HL-60 (cell line): ENCODE data around the gene TAC3.

ENCODE experiments used
- DNase-seq, 2 experiments: peaks; one replicate each; pipeline ENCODE4 v3.0.0-alpha.2; 2010 to 2020; ENCODE audit warnings: low read depth in 1 of 2, low spot score in 1 of 2
- H3K27ac ChIP-seq: fragments of 250-450 bp; sonication (Bioruptor Pico); replicated peaks from 2 replicates; pipeline ENCODE4 v1.5.1; 2020; ENCODE audit warnings: mild to moderate bottlenecking, moderate library complexity
- H3K27me3 ChIP-seq: fragments of 250-450 bp; sonication (Bioruptor Pico); 2 replicates; pipeline ENCODE4 v1.5.1; 2021; ENCODE audit warnings: mild to moderate bottlenecking, moderate library complexity; ENCODE audit not compliant: insufficient read depth, poor library complexity, severe bottlenecking
- H3K4me3 ChIP-seq: replicated peaks from 2 replicates; pipeline ENCODE4 v1.5.1; 2011; ENCODE audit warnings: mild to moderate bottlenecking, control low read depth, low read length; ENCODE audit not compliant: insufficient read depth
- GABPA ChIP-seq: IDR thresholded peaks from 2 replicates; pipeline ENCODE4 v1.6.1; 2012; ENCODE audit warnings: low read depth
- POLR2AphosphoS5 ChIP-seq: IDR thresholded peaks from 2 replicates; pipeline ENCODE4 v1.6.1; 2012; ENCODE audit warnings: low read depth
- SPI1 ChIP-seq: IDR thresholded peaks from 2 replicates; pipeline ENCODE4 v1.6.1; 2012; ENCODE audit warnings: low read depth, mild to moderate bottlenecking, borderline replicate concordance
- TF ChIP-seq, protein P1 (sequence below): IDR thresholded peaks from one replicate; pipeline ENCODE4 v1.5.1; 2011; ENCODE audit warnings: low read length, control low read depth, inconsistent platforms; ENCODE audit not compliant: insufficient read depth
- TF ChIP-seq, protein P2 (sequence below): IDR thresholded peaks from 2 replicates; pipeline ENCODE4 v1.6.1; 2012; ENCODE audit warnings: low read depth; ENCODE audit not compliant: insufficient replicate concordance

Gene TAC3

DNA sequence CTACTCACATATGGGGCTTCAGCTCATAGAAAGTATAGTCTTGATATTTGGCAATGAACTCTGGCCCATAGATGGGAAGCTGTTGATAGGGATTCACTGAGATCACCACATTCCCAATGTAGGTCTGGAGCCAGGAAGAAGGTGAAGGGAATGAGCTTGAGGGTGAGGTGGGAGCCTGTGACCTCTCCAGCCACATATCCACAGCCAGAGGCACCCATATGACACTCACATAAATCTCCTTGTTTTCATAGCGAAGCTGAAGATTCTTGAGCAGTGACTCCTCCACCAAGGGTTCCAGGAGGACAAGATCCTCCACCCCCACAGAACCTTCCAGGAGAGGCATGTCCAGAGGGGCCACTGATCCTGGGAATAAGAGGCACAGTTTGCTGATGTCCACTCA is 31.7 kb upstream of the TAC3 start:
- Histone ChIP-seq H3K4me3 (no peak overlapping the region), H3K27me3 (no peaks in the 10 kb centered on the region), H3K27ac (peak overlapping the region; percentile 38)
- TF ChIP-seq POLR2AphosphoS5 (no peak), GABPA (no peak), SPI1 (no peak)
- TF ChIP-seq, protein P1, sequence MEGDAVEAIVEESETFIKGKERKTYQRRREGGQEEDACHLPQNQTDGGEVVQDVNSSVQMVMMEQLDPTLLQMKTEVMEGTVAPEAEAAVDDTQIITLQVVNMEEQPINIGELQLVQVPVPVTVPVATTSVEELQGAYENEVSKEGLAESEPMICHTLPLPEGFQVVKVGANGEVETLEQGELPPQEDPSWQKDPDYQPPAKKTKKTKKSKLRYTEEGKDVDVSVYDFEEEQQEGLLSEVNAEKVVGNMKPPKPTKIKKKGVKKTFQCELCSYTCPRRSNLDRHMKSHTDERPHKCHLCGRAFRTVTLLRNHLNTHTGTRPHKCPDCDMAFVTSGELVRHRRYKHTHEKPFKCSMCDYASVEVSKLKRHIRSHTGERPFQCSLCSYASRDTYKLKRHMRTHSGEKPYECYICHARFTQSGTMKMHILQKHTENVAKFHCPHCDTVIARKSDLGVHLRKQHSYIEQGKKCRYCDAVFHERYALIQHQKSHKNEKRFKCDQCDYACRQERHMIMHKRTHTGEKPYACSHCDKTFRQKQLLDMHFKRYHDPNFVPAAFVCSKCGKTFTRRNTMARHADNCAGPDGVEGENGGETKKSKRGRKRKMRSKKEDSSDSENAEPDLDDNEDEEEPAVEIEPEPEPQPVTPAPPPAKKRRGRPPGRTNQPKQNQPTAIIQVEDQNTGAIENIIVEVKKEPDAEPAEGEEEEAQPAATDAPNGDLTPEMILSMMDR, result no peak
- TF ChIP-seq, protein P2, sequence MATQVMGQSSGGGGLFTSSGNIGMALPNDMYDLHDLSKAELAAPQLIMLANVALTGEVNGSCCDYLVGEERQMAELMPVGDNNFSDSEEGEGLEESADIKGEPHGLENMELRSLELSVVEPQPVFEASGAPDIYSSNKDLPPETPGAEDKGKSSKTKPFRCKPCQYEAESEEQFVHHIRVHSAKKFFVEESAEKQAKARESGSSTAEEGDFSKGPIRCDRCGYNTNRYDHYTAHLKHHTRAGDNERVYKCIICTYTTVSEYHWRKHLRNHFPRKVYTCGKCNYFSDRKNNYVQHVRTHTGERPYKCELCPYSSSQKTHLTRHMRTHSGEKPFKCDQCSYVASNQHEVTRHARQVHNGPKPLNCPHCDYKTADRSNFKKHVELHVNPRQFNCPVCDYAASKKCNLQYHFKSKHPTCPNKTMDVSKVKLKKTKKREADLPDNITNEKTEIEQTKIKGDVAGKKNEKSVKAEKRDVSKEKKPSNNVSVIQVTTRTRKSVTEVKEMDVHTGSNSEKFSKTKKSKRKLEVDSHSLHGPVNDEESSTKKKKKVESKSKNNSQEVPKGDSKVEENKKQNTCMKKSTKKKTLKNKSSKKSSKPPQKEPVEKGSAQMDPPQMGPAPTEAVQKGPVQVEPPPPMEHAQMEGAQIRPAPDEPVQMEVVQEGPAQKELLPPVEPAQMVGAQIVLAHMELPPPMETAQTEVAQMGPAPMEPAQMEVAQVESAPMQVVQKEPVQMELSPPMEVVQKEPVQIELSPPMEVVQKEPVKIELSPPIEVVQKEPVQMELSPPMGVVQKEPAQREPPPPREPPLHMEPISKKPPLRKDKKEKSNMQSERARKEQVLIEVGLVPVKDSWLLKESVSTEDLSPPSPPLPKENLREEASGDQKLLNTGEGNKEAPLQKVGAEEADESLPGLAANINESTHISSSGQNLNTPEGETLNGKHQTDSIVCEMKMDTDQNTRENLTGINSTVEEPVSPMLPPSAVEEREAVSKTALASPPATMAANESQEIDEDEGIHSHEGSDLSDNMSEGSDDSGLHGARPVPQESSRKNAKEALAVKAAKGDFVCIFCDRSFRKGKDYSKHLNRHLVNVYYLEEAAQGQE, result no peak
- no peak for DNase-seq

DNA sequence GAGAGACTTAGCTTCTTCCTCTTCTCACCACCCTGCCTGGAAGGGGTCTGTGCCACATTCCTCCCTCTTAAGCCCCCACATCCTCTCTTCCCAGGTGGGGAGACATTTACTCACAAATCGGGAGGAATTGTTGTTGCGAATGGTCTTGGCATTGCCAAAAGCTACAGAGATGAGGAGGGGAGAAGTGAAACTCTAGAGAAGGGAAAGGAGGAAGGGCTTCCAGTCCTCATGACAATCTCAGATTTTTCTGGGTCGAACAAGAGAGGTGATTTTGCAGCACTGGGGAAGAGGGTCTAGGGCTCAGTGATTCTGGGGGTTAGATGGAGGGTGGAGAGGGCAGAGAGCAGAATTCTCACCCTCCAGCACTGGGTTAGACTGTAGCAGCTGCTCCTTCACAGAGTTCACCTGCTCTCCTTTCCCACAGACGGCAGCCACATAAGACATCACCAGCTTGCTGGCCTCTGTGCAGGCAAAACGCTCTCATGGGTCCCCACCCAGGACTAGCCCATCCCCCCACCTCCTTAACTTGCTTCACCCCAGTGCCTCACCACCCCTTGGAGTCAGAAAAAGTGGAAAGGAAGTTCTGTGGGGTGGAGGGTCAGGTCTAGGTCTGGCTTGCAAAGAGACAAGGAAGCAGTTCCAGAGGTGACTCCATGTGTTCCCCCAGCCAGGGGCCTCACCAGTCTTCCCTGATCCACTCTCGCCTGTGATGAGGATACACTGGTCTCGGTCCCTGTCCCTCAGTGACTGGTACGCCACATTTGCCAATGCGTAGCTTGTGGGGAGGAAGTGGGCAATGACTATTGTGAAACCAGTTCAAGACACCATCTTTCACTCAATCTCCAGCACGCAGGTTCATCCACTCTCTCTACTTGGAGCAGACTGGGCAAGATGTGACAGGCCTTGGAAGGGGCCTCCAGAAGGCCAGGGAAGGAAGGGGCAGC is 30.9 kb upstream of the TAC3 start:
- TF ChIP-seq, protein P1, result no peak
- TF ChIP-seq GABPA (no peak), SPI1 (peak; percentile 93), POLR2AphosphoS5 (peak; percentile 76)
- TF ChIP-seq, protein P2, result no peak
- peak; percentile 86 to 91 for DNase-seq
- Histone ChIP-seq H3K27me3 (no peaks in the 10 kb centered on the region), H3K27ac (peak overlapping the region; percentile 38), H3K4me3 (no peak overlapping the region)

DNA sequence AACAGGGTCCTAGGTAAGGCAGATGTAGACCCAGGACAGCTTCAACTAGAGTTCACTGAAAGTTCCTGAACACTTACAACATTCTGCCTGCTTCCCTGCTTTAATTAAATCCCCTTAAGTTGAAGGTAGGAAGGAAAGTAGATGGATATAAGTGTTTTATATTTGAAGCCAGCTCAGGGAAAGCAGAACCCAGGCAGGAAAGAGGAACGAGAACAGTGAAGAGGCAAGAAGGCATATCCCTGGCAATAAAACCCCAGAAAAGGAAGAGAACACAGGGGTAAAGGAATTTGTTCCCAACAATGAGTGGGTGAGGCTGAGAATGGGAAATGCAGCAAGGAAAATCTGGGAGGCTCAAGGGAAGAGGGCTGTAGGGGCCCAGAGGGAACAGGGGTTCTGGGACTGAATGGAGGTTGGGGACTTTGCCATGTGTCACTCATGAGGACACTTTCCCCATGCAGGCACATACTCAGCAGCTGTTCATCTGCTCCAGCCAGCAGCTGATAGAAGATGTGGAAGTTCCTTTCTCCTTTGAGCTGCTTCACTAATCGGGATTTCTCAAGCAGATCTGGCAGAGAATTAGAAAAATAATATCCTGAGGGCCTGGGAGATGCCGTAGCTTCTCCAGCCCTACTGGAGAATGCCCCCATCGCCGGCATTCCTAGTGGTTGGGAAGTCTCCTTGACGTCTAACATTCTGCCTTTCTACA is 29.9 kb upstream of the TAC3 start:
- DNase-seq, result peak in 1 of 2 experiments; percentile 39
- H3K27ac ChIP-seq, result no peak overlapping the region
- no peaks in the 10 kb centered on the region for H3K27me3 ChIP-seq
- H3K4me3 ChIP-seq, result no peak overlapping the region
- TF ChIP-seq GABPA, result no peak
- peak; percentile 42; the same call in 1 of the 2 replicates for TF ChIP-seq SPI1

DNA sequence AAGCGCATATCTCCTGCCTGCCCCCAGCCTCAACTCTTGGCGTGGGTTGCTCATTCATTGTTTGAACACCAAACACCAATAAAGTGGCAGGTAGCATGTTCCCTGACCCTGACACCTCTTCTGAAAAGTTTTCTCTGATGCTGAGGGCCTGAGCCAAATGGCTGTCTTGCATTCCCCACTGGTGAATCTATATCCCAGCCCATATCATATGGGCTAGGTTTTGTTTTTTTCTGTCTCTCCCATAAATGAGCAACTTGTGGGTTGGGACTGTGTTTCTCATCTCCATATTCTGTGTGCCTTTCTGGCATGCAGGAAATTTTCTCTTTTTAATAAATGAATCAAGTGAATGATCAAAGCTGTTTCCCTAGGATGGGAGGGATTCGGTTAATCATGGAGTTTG is 28.6 kb upstream of the TAC3 start:
- no peak overlapping the region for H3K4me3 ChIP-seq
- DNase-seq, result no peak
- no peak overlapping the region for H3K27ac ChIP-seq
- TF ChIP-seq, protein P1, result no peak
- TF ChIP-seq, protein P2, result no peak
- TF ChIP-seq POLR2AphosphoS5 (no peak), SPI1 (no peak), GABPA (no peak)
- H3K27me3 ChIP-seq, result no peaks in the 10 kb centered on the region
